OCI-LY7 (cell line): ENCODE results near the gene OMA1. TPM values are rescaled to one million over a fixed set of nuclear protein-coding genes. Genes with fewer than 3 reads are reported as not detected.

Experiments
- BruUV-seq: library from RNA; stranded (reverse); fragments of 400-500 nt; replicated peaks from 2 replicates; lab custom pipeline; 2021; lab: Mats Ljungman, UMichigan
- CTCF ChIA-PET: fragments of 300-600 bp; sonication (Branson Sonifier 250); formaldehyde crosslinking; loops from one replicate; lab custom pipeline; 2022; ENCODE audit warnings: antibody characterized with exemption; ENCODE audit not compliant: unreplicated experiment; lab: Charles Lee
- POLR2A ChIA-PET: fragments of 300-600 bp; sonication (Branson Sonifier 250); formaldehyde crosslinking; loops from one replicate; lab custom pipeline; 2022; ENCODE audit warnings: antibody characterized with exemption; lab: Charles Lee
- DNase-seq: peaks from one replicate; pipeline ENCODE4 v3.0.0-alpha.2; 2015; ENCODE audit warnings: low spot score
- H2AFZ ChIP-seq: fragments of 200-600 bp; sonication (generic), shearing (Covaris generic); 2 replicates; pipeline ENCODE4 v1.6.1; 2014; ENCODE audit warnings: mild to moderate bottlenecking, antibody characterized with exemption, low read length, moderate library complexity
- H3K27ac ChIP-seq: fragments of 200-600 bp; sonication (generic); 2 replicates; pipeline ENCODE4 v1.5.1; 2014; ENCODE audit warnings: mixed run types, low read depth, mild to moderate bottlenecking, moderate library complexity, low read length, inconsistent platforms; ENCODE audit not compliant: poor library complexity, severe bottlenecking
- H3K36me3 ChIP-seq: fragments of 200-600 bp; sonication (generic); 2 replicates; pipeline ENCODE4 v1.6.1; 2014; ENCODE audit warnings: mild to moderate bottlenecking, antibody characterized with exemption, low read length, moderate library complexity, mixed read lengths; ENCODE audit not compliant: insufficient read depth
- H3K4me1 ChIP-seq: fragments of 200-600 bp; sonication (generic); 2 replicates; pipeline ENCODE4 v1.5.1; 2014; ENCODE audit warnings: mild to moderate bottlenecking, low read length; ENCODE audit not compliant: insufficient read depth, poor library complexity, severe bottlenecking
- H3K4me2 ChIP-seq: fragments of 200-600 bp; sonication (generic); 2 replicates; pipeline ENCODE4 v1.6.1; 2014; ENCODE audit warnings: mild to moderate bottlenecking, low read length
- H3K4me3 ChIP-seq: fragments of 200-600 bp; sonication (generic); 2 replicates; pipeline ENCODE4 v1.5.1; 2014; ENCODE audit warnings: mild to moderate bottlenecking, low read depth, low read length; ENCODE audit not compliant: poor library complexity, severe bottlenecking
- H3K79me2 ChIP-seq: fragments of 200-600 bp; sonication (generic); 2 replicates; pipeline ENCODE4 v1.6.1; 2016; ENCODE audit warnings: low read depth, mild to moderate bottlenecking, low read length, moderate library complexity, mixed read lengths; ENCODE audit not compliant: insufficient read depth
- H3K9me2 ChIP-seq: fragments of 200-600 bp; sonication (generic); 2 replicates; pipeline ENCODE4 v1.6.1; 2016; ENCODE audit warnings: mild to moderate bottlenecking, low read length, mixed read lengths; ENCODE audit not compliant: insufficient read depth
- H3K9me3 ChIP-seq: fragments of 200-600 bp; sonication (generic); 2 replicates; pipeline ENCODE4 v1.6.1; 2014; ENCODE audit warnings: mild to moderate bottlenecking, mixed run types, low read length, mixed read lengths
- H4K20me1 ChIP-seq: fragments of 200-600 bp; sonication (generic); 2 replicates; pipeline ENCODE4 v1.6.1; 2014; ENCODE audit warnings: mild to moderate bottlenecking, antibody characterized with exemption, low read length, moderate library complexity, mixed read lengths; ENCODE audit not compliant: insufficient read depth
- CTCF ChIP-seq: fragments of 200-600 bp; sonication (generic); conservative IDR thresholded peaks from 2 replicates; pipeline ENCODE4 v1.5.1; 2014; ENCODE audit warnings: mild to moderate bottlenecking, antibody characterized with exemption, low read length, moderate library complexity, mixed read lengths
- EZH2phosphoT487 ChIP-seq: fragments of 200-600 bp; sonication (generic); IDR thresholded peaks from 2 replicates; pipeline ENCODE4 v1.6.1; 2018; ENCODE audit warnings: low read depth, borderline replicate concordance, mild to moderate bottlenecking, mixed run types, antibody characterized with exemption, low read length, moderate library complexity, mixed read lengths
- intact Hi-C: fragments of 100-400 bp; cut with micrococcal nuclease; formaldehyde crosslinking; loops from one replicate; pipeline ENCODE4 v1.10.0; 2022; ENCODE audit not compliant: unreplicated experiment
- total RNA-seq, 2 experiments: library from RNA; depleted of rRNA in 1 of 2; stranded (reverse); fragments of >200 nt in 1 of 2; shearing (Covaris generic) in 1 of 2; gene quantifications; 2 replicates each; pipeline ENCODE4 v1.2.3, GENCODE V29; 2014 to 2022

The OMA1 gene
- total RNA-seq, 2 experiments from 2014 or later = 35.9 to 38.5 TPM

- POLR2A ChIA-PET = interaction anchor here (0.9 kb wide), 1 partner anchor 30 kb away, joined by 3 read pairs; no protein-coding TSS in a partner anchor
- Histone ChIP-seq H3K4me1 (peaks cover 12% of the 10 kb centered on the region), H2AFZ (no peak overlapping the region), H3K27ac (no peak overlapping the region), H3K9me3 (no peaks in the 10 kb centered on the region), H3K4me3 (no peak overlapping the region), H3K79me2 (peaks cover 12% of the 10 kb centered on the region; the same call in 1 of the 2 replicates), H3K36me3 (no peaks in the 10 kb centered on the region), H3K4me2 (no peak overlapping the region), H4K20me1 (no peaks in the 10 kb centered on the region), H3K9me2 (no peaks in the 10 kb centered on the region)
- no TSS peak for BruUV-seq
- CTCF ChIA-PET = no interaction called here
- DNase-seq = no peak
- TF ChIP-seq EZH2phosphoT487 = no peak
- TF ChIP-seq CTCF = no peak
- intact Hi-C loops = loop anchor here (5.0 to 10.0 kb wide), 2 partner anchors 106 to 149 kb away; no protein-coding TSS in a partner anchor
Observed at GRCh38 chr1:58548371-58548770, 1.8 kb upstream of the OMA1 start.

GRCh38 chr1:58545591-58546519 is 671 bp downstream of the OMA1 start:
- intact Hi-C loops = loop anchor here (1.0 to 10.0 kb wide), 3 partner anchors 30 to 151 kb away; no protein-coding TSS in a partner anchor
- H3K27ac ChIP-seq = peak overlapping the region; percentile 55
- peak overlapping the region; percentile 83 for H3K4me3 ChIP-seq
- H3K4me2 ChIP-seq = peak overlapping the region; percentile 92
- H2AFZ ChIP-seq = peak overlapping the region; percentile 99
- no peaks in the 10 kb centered on the region for H3K9me3 ChIP-seq
- ChIA-PET POLR2A (interaction anchor here (0.7 to 2.6 kb wide), 5 partner anchors 8 to 1057 kb away, joined by 3 to 18 read pairs (median 5); no protein-coding TSS in a partner anchor), CTCF (no interaction called here)
- DNase-seq = peak; percentile 73
- BruUV-seq = no TSS peak
- H3K9me2 ChIP-seq = no peaks in the 10 kb centered on the region
- H3K79me2 ChIP-seq = peaks cover 12% of the 10 kb centered on the region; the same call in 1 of the 2 replicates
- H4K20me1 ChIP-seq = no peaks in the 10 kb centered on the region
- H3K4me1 ChIP-seq = peaks cover 12% of the 10 kb centered on the region
- TF ChIP-seq EZH2phosphoT487 (no peak), CTCF (no peak)
- H3K36me3 ChIP-seq = no peaks in the 10 kb centered on the region
